Stimulated activated naive B cell treated with anti-CD40 and anti-IgM and Interleukin-4, amounts not matched to agents 10 μg/mL and 1 μg/mL and 100 μg/mL, for 72 hours (primary cell): ENCODE data around the gene THSD7A.
A peak's percentile ranks its signal among the peaks of the same experiment; 100 is the strongest.

ENCODE experiments used
- ATAC-seq, 2 donors: fragments of 150-1000 bp; cut with Tn5 transposase; replicated peaks; 2 replicates each; pipeline ENCODE4 v1.10.0; 2021; ENCODE audit warnings: moderate library complexity in 1 of 2
- DNase-seq: peaks from one replicate; pipeline ENCODE4 v3.0.0; 2021
- H3K27ac Mint-ChIP-seq: one replicate; pipeline ENCODE4 v1.8.0; 2022; ENCODE audit warnings: mild to moderate bottlenecking, mixed read lengths
- H3K27me3 Mint-ChIP-seq, 2 donors: one replicate each; pipeline ENCODE4 v1.8.0; 2022; ENCODE audit warnings: mixed read lengths in 2 of 2
- H3K36me3 Mint-ChIP-seq, 2 donors: one replicate each; pipeline ENCODE4 v1.8.0; 2022; ENCODE audit warnings: mixed read lengths in 2 of 2, mild to moderate bottlenecking in 1 of 2
- H3K4me1 Mint-ChIP-seq, 2 donors: one replicate each; pipeline ENCODE4 v1.8.0; 2022; ENCODE audit warnings: mixed read lengths in 2 of 2, mild to moderate bottlenecking in 1 of 2
- H3K4me3 Mint-ChIP-seq, 2 donors: one replicate each; pipeline ENCODE4 v1.8.0; 2022; ENCODE audit warnings: mild to moderate bottlenecking in 2 of 2, mixed read lengths in 2 of 2, moderate library complexity in 1 of 2
- H3K9me3 Mint-ChIP-seq, 2 donors: one replicate each; pipeline ENCODE4 v1.8.0; 2022; ENCODE audit warnings: mixed read lengths in 2 of 2, mild to moderate bottlenecking in 1 of 2

The THSD7A gene

DNA sequence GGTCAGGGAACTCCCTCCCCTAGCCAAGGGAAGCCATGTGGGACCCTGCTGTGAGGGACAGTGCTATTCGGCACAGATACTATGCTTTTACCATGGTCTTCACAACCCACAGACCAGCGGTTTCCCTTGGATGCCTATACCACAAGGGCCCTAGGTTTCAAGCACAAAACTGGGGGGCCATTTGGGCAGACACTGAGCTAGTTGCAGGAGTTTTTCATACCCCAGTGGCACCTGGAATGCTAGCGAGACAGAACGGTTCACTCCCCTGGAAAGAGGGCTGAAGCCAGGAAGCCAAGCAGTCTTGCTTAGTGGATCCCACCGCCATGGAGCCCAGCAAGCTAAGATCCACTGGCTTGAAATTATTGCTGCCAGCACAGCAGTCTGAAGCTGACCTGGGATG, 156.8 kb downstream of the THSD7A start:
- no peak overlapping the region for H3K4me3 Mint-ChIP-seq
- H3K27ac Mint-ChIP-seq: no peak overlapping the region
- DNase-seq: no peak
- no peak for ATAC-seq
- H3K36me3 Mint-ChIP-seq: no peaks in the 10 kb centered on the region
- H3K9me3 Mint-ChIP-seq: peaks cover 10% of the 10 kb centered on the region in 2 donors
- no peaks in the 10 kb centered on the region for H3K4me1 Mint-ChIP-seq
- H3K27me3 Mint-ChIP-seq: no peaks in the 10 kb centered on the region

DNA sequence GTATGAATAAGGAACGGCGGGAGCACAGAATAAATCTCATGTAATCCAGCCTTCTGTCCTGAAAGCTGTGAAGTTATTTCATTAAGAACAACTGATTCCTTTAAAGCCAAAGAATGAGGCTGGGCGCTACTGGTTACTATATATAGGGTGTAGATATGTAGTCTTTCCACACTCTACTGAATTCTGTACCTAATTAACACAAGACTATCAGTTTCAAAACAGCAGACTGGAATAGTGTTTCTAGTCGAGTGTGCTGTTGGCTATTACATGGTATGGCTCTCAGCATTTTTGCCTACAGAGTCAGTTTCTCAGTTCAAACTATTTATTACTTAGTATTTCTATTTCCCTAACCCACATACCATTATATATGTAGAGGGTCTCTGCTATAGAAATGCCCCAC, 163.3 kb downstream of the THSD7A start:
- H3K4me3 Mint-ChIP-seq: no peak overlapping the region
- H3K9me3 Mint-ChIP-seq: no peaks in the 10 kb centered on the region
- ATAC-seq: no peak
- H3K27ac Mint-ChIP-seq: no peak overlapping the region
- H3K27me3 Mint-ChIP-seq: no peaks in the 10 kb centered on the region
- peaks cover 0 to 6% of the 10 kb centered on the region in 2 donors for H3K4me1 Mint-ChIP-seq
- no peak for DNase-seq
- H3K36me3 Mint-ChIP-seq: no peaks in the 10 kb centered on the region

DNA sequence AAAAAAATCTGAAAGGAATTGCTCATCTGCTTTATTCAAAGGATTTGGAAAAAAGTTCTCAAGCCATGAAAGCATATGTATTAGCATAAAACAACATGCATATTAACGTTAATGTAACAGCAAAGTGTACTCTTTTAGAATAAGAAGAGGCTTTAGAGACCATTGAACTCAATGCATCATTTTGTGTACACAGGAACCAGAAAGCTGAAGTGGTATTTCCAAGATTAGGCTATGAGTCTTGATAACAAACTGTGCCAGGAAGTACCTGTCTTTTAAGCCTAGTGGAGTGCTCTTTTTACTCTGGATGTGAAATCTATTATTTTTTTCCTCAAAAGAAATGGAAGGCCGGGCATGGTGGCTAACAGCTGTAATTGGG, 164.2 kb downstream of the THSD7A start:
- no peak for DNase-seq
- peak; percentile 51 to 59 for ATAC-seq
- Mint-ChIP-seq H3K27ac (no peak overlapping the region), H3K27me3 (no peaks in the 10 kb centered on the region), H3K4me1 (peaks cover 0 to 6% of the 10 kb centered on the region in 2 donors), H3K9me3 (no peaks in the 10 kb centered on the region), H3K36me3 (no peaks in the 10 kb centered on the region), H3K4me3 (no peak overlapping the region)

DNA sequence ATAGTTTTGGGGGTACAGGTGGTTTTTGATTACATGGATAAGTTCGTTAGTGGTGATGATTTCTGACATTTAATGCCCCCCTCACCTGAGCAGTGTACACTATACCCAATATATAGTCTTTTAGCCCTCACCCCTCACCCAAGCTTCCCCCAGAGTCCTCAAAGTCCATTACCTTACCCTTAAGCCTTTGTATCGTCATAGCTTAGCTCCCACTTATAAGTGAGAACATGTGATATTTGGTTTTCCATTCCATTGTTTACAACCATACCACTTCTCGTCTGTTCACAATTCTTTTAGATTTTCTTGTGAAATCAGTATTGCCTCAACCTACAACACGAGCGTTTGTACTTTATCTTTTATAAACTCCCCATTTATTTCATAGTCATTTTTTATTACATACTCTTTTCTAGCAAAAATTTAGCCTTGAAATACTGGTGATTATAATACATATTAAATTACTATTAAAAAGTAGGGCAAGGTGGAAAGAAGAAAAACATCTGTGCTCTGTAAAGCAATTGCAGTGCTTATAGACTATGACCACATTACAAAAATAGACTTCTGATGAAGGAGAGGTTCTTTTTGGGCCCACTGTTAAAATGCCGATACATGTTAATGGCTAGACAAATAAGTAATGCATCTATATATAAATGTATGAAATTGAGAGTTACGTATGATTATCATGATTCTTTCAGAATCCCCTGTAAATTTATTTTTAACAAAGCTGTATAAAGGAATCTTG, 164.8 kb downstream of the THSD7A start:
- H3K36me3 Mint-ChIP-seq: no peaks in the 10 kb centered on the region
- no peaks in the 10 kb centered on the region for H3K27me3 Mint-ChIP-seq
- no peaks in the 10 kb centered on the region for H3K9me3 Mint-ChIP-seq
- H3K4me1 Mint-ChIP-seq: peaks cover 0 to 6% of the 10 kb centered on the region in 2 donors
- H3K4me3 Mint-ChIP-seq: no peak overlapping the region
- no peak for DNase-seq
- H3K27ac Mint-ChIP-seq: no peak overlapping the region
- peak; percentile 52 to 68 for ATAC-seq

DNA sequence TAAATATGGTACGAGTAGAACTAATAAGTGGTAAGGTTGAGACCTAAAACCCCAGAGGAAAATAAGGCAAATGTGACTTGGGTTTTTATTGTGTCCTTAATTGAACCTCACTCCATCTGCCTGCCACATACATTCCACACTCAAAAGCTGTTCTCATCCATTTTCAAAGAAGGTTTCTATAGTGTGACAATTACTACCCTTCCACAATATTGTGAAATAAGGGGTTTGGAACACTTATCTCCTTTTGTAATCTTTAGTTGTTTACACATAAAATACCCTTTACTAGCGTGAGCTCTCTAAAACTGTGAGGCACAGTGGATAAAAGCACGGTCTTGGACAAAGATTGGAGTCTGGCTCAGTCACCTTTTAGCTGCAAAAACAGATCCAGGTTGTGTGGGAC, 166.6 kb downstream of the THSD7A start:
- no peak for DNase-seq
- Mint-ChIP-seq H3K27me3 (no peaks in the 10 kb centered on the region), H3K4me3 (no peak overlapping the region), H3K4me1 (peaks cover 0 to 6% of the 10 kb centered on the region in 2 donors), H3K36me3 (no peaks in the 10 kb centered on the region), H3K27ac (no peak overlapping the region), H3K9me3 (no peaks in the 10 kb centered on the region)
- no peak for ATAC-seq

DNA sequence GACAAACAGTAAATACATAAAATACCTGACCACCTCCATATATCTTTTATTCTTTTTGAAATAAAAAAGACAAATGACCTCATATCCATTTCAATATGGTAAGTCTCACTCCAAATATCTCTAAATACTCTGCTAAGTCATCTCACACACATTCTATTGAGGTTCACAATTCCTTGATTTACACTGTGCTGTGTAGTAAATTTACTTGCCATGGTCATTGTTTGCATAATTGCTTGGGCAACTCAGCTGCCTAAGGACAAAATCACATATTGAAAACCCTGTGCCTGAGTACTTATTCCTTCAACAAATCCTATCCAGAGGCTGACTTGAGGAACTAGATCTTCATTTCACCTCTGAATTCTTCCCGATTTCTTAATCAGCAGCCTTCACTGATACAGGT, 176.4 kb downstream of the THSD7A start:
- Mint-ChIP-seq H3K27ac (no peak overlapping the region), H3K4me1 (no peaks in the 10 kb centered on the region), H3K27me3 (no peaks in the 10 kb centered on the region), H3K4me3 (no peak overlapping the region), H3K9me3 (no peaks in the 10 kb centered on the region), H3K36me3 (no peaks in the 10 kb centered on the region)
- ATAC-seq: no peak
- DNase-seq: no peak

DNA sequence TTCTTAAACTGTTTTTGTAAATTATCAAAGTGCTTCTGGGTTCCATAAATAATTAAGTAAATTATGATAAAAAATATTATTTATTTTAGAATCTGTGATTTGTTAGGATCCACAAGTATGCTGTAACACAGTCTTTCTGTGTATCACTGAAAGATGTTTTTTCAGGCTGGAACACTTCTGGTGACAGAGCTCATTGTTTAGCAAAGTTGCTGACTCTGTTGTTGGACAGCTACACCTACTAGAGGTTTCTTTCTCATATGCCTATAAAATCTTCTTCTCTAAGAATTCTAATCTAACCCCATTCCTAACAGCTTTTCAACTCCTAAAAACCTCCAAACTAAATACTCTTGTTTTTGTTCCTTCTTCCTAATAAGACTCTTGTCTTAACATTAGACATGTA, 176.8 kb downstream of the THSD7A start:
- Mint-ChIP-seq H3K27me3 (no peaks in the 10 kb centered on the region), H3K4me3 (no peak overlapping the region), H3K36me3 (no peaks in the 10 kb centered on the region), H3K4me1 (no peaks in the 10 kb centered on the region), H3K27ac (no peak overlapping the region), H3K9me3 (no peaks in the 10 kb centered on the region)
- no peak for ATAC-seq
- no peak for DNase-seq

DNA sequence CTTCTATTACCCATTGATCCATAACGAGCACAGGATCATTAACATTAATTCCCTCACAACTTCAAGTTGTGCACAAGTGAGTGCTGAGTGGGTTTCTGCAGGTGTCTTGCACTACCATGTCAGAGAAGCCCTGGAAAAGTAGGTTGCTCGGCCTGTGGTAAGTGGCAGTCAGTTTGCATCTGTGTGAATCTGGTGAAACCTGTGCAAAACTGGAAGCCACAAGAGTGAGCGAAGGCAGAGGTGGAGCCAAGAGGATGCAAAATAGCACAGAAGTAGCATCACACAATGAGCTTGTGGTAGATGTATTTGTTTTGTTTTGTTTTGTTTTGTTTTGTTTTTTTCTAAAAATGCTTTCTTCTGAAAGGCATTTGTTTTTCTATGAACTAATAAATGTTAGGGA, 181.5 kb downstream of the THSD7A start:
- H3K4me1 Mint-ChIP-seq: no peaks in the 10 kb centered on the region
- H3K4me3 Mint-ChIP-seq: no peak overlapping the region
- H3K9me3 Mint-ChIP-seq: no peaks in the 10 kb centered on the region
- DNase-seq (no peak), ATAC-seq (no peak)
- no peaks in the 10 kb centered on the region for H3K36me3 Mint-ChIP-seq
- H3K27ac Mint-ChIP-seq: no peak overlapping the region
- H3K27me3 Mint-ChIP-seq: no peaks in the 10 kb centered on the region

DNA sequence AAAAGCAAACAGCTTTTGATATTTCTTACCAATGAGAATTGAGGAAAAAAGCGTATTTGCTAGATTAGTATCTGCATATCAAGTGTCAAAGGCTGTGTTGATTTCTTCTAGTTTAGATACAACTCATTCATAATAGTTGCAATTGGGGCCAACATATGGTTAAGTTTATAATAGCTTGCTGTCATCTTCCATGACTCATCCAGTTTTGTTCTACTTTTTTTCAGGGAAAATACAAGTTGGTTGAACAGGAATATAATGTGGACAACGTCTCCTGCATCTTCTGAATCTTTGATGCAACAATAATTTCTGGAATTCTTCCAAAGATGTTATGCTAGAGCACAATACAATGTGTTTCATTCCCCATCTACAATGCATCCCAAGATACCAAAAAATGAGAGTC, 182.0 kb downstream of the THSD7A start:
- DNase-seq: no peak
- H3K27me3 Mint-ChIP-seq: no peaks in the 10 kb centered on the region
- H3K4me3 Mint-ChIP-seq: no peak overlapping the region
- no peak for ATAC-seq
- H3K9me3 Mint-ChIP-seq: no peaks in the 10 kb centered on the region
- no peaks in the 10 kb centered on the region for H3K4me1 Mint-ChIP-seq
- no peaks in the 10 kb centered on the region for H3K36me3 Mint-ChIP-seq
- H3K27ac Mint-ChIP-seq: no peak overlapping the region

DNA sequence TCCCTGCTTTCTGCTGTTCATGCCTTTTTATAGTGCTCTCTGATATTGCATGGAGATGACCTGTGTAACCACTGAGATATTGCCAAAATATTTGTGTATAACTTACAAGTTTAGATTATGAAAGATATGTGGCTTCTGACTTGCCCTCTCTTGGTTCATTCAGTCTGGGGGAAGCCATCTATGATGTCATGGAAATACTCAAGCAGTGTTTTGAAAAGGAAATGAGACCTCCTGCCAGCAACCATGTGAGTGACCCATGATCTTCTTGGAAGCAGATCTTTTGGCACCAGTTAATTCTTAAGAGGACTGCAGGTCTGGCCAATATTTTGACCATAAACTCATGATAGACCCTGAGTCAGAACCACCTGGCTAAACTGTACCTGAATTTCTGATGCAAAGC, 183.0 kb downstream of the THSD7A start:
- H3K36me3 Mint-ChIP-seq: no peaks in the 10 kb centered on the region
- no peak overlapping the region for H3K4me3 Mint-ChIP-seq
- DNase-seq: no peak
- H3K27ac Mint-ChIP-seq: no peak overlapping the region
- ATAC-seq: no peak
- H3K9me3 Mint-ChIP-seq: no peaks in the 10 kb centered on the region
- no peaks in the 10 kb centered on the region for H3K4me1 Mint-ChIP-seq
- no peaks in the 10 kb centered on the region for H3K27me3 Mint-ChIP-seq

DNA sequence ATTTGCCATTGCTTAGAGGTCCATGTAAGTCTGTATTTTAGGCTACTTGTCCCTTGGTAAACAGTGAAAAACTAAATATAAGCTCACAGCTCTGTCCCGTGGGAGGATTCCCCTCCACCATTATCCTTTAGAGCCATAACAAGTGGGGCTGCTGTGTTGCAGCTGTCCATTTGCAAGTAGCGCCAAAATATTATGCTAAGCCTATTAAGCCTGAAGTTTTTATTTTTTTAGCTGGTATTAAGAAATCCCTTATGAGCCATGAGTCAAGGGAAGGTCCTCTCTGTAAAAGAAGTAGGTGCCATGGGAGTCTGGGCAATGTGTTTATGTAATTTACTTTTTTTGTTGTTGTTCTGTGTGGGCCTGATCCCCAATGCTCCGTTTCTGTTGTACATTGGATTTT, 183.9 kb downstream of the THSD7A start:
- H3K27ac Mint-ChIP-seq: no peak overlapping the region
- no peak for ATAC-seq
- no peaks in the 10 kb centered on the region for H3K9me3 Mint-ChIP-seq
- no peaks in the 10 kb centered on the region for H3K4me1 Mint-ChIP-seq
- H3K36me3 Mint-ChIP-seq: no peaks in the 10 kb centered on the region
- H3K27me3 Mint-ChIP-seq: no peaks in the 10 kb centered on the region
- DNase-seq: no peak
- no peak overlapping the region for H3K4me3 Mint-ChIP-seq

DNA sequence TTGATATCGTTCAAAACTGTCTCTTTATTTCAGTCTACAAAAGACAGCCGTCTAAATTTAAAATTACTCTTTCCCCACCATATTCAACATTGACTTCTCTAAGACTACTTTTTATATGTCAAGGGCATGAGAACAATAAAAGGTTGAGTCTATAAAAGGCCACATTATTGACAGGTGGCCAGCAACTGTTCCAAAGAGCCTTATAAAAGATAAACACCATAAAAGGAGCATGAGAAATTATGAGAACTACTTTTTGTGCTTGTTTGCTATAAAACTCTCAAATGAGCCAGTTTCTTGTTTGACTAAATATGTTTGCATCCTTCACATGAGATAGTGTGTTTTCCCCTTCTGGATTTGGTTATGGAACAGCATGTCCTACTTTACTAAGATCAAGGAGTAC, 189.2 kb downstream of the THSD7A start:
- Mint-ChIP-seq H3K4me1 (no peaks in the 10 kb centered on the region), H3K4me3 (no peak overlapping the region), H3K36me3 (no peaks in the 10 kb centered on the region), H3K27me3 (no peaks in the 10 kb centered on the region), H3K9me3 (no peaks in the 10 kb centered on the region), H3K27ac (no peak overlapping the region)
- ATAC-seq (no peak), DNase-seq (no peak)

DNA sequence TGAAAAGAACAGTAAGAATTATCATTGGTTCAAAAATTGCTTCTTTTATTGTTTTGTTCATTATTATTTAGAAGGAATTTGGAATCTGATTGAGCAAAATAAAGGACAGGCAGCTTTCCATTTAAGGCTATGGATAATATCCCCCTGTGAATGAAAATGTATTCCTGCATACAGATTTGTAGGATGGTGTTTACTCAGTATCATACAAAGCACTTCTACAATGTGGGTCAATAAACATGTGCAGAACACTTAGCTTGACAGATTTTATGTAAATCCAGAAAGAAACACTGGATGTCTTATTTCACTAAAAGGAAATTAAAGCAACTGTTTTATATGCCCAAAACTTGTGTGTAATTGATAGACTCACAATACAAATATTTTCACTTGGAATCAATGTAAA, 189.7 kb downstream of the THSD7A start:
- no peak for DNase-seq
- Mint-ChIP-seq H3K9me3 (no peaks in the 10 kb centered on the region), H3K27ac (no peak overlapping the region), H3K4me3 (no peak overlapping the region), H3K4me1 (no peaks in the 10 kb centered on the region), H3K27me3 (no peaks in the 10 kb centered on the region), H3K36me3 (no peaks in the 10 kb centered on the region)
- no peak for ATAC-seq

DNA sequence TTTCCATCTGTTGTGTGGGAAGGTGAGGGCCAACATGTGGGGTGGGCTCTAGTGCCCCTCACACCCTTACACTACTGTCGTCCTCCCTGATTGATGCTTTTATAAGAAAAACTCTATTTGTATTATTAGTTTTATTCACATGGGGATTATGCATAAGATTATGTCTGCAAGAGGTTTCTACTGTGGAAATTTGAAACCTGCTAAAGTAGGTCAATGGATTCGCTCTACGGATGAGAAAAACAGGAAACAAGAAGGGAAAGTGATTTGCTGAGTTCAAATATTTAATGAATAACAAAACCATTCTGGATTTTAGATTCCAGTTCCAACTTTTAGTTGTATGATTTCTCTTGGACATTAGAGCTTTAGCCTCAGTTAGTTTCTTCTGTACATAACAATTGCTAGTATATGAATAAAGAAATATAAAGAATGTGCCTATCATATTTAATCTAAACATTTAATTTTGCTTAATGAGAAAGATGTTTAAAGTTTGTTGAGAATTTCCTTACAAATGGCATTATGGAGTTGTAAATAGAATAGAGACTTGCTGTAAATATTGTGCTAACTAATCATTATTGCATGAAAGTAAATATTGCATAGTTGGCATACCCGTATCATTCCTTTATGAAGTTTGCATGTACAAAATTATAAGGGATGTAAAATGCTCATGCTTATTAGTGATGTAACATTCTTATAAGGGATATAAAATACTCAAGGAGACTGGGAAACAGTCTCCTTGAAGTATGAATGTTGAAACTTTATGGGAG, 193.8 kb downstream of the THSD7A start:
- no peaks in the 10 kb centered on the region for H3K27me3 Mint-ChIP-seq
- no peaks in the 10 kb centered on the region for H3K9me3 Mint-ChIP-seq
- H3K27ac Mint-ChIP-seq: no peak overlapping the region
- no peaks in the 10 kb centered on the region for H3K4me1 Mint-ChIP-seq
- ATAC-seq: no peak
- no peaks in the 10 kb centered on the region for H3K36me3 Mint-ChIP-seq
- no peak for DNase-seq
- H3K4me3 Mint-ChIP-seq: no peak overlapping the region

DNA sequence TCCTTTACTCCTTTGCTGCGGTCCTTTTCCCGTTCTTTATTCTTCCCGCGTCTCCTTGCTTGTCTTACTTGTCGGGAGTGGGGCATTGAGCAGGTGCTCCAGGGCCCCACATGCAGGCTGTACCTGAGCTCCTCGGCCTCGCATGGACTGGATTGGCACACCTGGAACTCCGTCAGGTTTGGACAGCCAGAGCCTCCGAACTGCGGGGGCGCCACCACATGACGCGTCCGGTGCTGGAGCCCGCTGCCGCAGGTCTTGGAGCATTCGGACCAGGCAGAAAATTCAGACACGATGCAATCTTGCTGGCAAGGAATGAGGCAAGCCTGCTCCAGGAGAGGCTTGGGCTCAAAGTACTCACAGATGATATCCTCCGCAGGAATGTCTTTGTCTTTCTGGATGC, 195.7 kb downstream of the THSD7A start:
- Mint-ChIP-seq H3K4me1 (no peaks in the 10 kb centered on the region), H3K27me3 (no peaks in the 10 kb centered on the region), H3K36me3 (no peaks in the 10 kb centered on the region), H3K9me3 (no peaks in the 10 kb centered on the region), H3K4me3 (no peak overlapping the region), H3K27ac (no peak overlapping the region)
- ATAC-seq (no peak), DNase-seq (no peak)
